GM12878 (cell line): Measurements from ENCODE around the gene SULF2. TPM values are rescaled to one million over a fixed set of nuclear protein-coding genes. Genes with fewer than 3 reads are reported as not detected.
A peak's percentile ranks its signal among the peaks of the same experiment; 100 is the strongest.

Experiments used
- BCL3 ChIP-seq: IDR thresholded peaks from 2 replicates; pipeline ENCODE4 v1.6.1; 2011; ENCODE audit warnings: borderline replicate concordance, low read depth, mild to moderate bottlenecking, moderate library complexity, low read length; ENCODE audit not compliant: insufficient read depth, poor library complexity, severe bottlenecking
- CBFB ChIP-seq: IDR thresholded peaks from 2 replicates; pipeline ENCODE4 v1.6.1; 2016; ENCODE audit warnings: antibody characterized with exemption, low read depth
- CTCF ChIP-seq, 3 experiments: IDR thresholded peaks in 2 of 3; conservative IDR thresholded peaks in 1 of 3; 2 replicates each; pipeline ENCODE4 v1.5.1; 2011; ENCODE audit warnings: low read depth in 3 of 3, low read length in 3 of 3, mild to moderate bottlenecking in 3 of 3, control low read depth in 2 of 3, moderate library complexity in 2 of 3, inconsistent platforms in 1 of 3, mixed read lengths in 1 of 3; ENCODE audit not compliant: control insufficient read depth in 2 of 3, insufficient read depth in 1 of 3; ENCODE audit errors: extremely low read depth in 1 of 3
- JUND ChIP-seq: IDR thresholded peaks from 2 replicates; pipeline ENCODE4 v1.6.1; 2012; ENCODE audit warnings: low read depth, mild to moderate bottlenecking, low read length, improper control_type of control experiment, moderate library complexity
- POU2F2 ChIP-seq: IDR thresholded peaks from 3 replicates; pipeline ENCODE4 v1.6.1; 2011; ENCODE audit warnings: low read depth, mild to moderate bottlenecking, low read length, borderline replicate concordance
- RB1 ChIP-seq: fragments of 450-650 bp; formaldehyde crosslinking; IDR thresholded peaks from 2 replicates; pipeline ENCODE4 v1.6.1; 2017; ENCODE audit warnings: mild to moderate bottlenecking, borderline replicate concordance
- RUNX3 ChIP-seq: IDR thresholded peaks from 2 replicates; pipeline ENCODE4 v1.6.1; 2012; ENCODE audit warnings: low read length, inconsistent platforms
- polyA plus RNA-seq, 11 experiments: library from polyadenylated mRNA; depleted of rRNA in 4 of 11; unstranded in 6 of 11; stranded (reverse) in 5 of 11; fragments of >200 nt; fragmentation: Nextera tagmentation in 4 of 11; fragmentation: Illumina TruSeq in 1 of 11; extraction: Ambion mirVana in 4 of 11; extraction: Trizol in 1 of 11; gene quantifications; 1 replicate in 1 of 11; 2 replicates in 10 of 11; pipeline versions ENCODE4 v1.2.1 to v1.2.3, GENCODE V29; 2011 to 2016; ENCODE audit warnings: inconsistent platforms in 2 of 11, missing spikeins in 2 of 11, low read depth in 1 of 11
- total RNA-seq, 4 experiments: library from RNA; depleted of rRNA in 3 of 4; stranded (reverse); fragments of >200 nt in 3 of 4; fragmentation: Illumina TruSeq in 1 of 4; extraction: Trizol in 1 of 4; gene quantifications; 2 replicates each; pipeline versions ENCODE4 v1.2.1 to v1.2.3, GENCODE V29; 2013 to 2021

Gene SULF2
- total and polyA plus RNA-seq, 10 of the 15 experiments (the other 5 are each of a cell fraction or from before 2014, with no cell fraction given): 0.69 to 4.1 (median 1.6) TPM

- TF ChIP-seq BCL3: no peak
- peak; percentile 63; the same call in 2 of the 3 replicates for TF ChIP-seq POU2F2
- TF ChIP-seq CBFB: 0 out of 2 replicates have a peak, but pooled peaks have one; percentile 75
- peak; percentile 90 for TF ChIP-seq RUNX3
- peak; percentile 94 to 97 (median 97) for TF ChIP-seq CTCF (IDR thresholded peaks at IDR 0.05 in 2 of 3, conservative IDR thresholded peaks at IDR 0.05 in 1 of 3; ENCODE audit: control insufficient read depth in 2 of 3, extremely low read depth in 1 of 3, insufficient read depth in 1 of 3, low read depth in 3 of 3, low read length in 3 of 3)
- no peak for TF ChIP-seq JUND
- peak; percentile 58; the same call in 1 of the 2 replicates for TF ChIP-seq RB1
Measured at GRCh38 chr20:47663354-47664067, 121.8 kb downstream of the SULF2 start (continued).
